A549 (cell line): ENCODE measurements around the gene TMEM42.

Experiments
- CEBPB ChIP-seq, 2 experiments: fragments of >200 bp in 1 of 2; sonication (Bioruptor Twin) in 1 of 2; formaldehyde crosslinking in 1 of 2; IDR thresholded peaks; 2 replicates each; pipeline ENCODE4 v1.6.1; 2012 to 2016
- CTCF ChIP-seq: fragments of >200 bp; sonication (Bioruptor Twin); formaldehyde crosslinking; IDR thresholded peaks from 3 replicates; pipeline ENCODE4 v1.5.1; 2016
- POLR2A ChIP-seq: IDR thresholded peaks from 2 replicates; pipeline ENCODE4 v1.6.1; 2012; ENCODE audit warnings: mild to moderate bottlenecking, low read length
- POLR2AphosphoS2 ChIP-seq: conservative IDR thresholded peaks from 2 replicates; pipeline ENCODE4 v1.6.1; 2012; ENCODE audit warnings: low read length, improper control_type of control experiment, inconsistent platforms
- RAD21 ChIP-seq, 2 experiments: fragments of >200 bp in 1 of 2; sonication (Bioruptor Twin) in 1 of 2; formaldehyde crosslinking in 1 of 2; IDR thresholded peaks in 1 of 2; conservative IDR thresholded peaks in 1 of 2; 2 replicates in 1 of 2; 3 replicates in 1 of 2; pipeline ENCODE4 v1.6.1; 2012 to 2018; ENCODE audit warnings: inconsistent platforms in 1 of 2

- TF ChIP-seq RAD21 (conservative IDR thresholded peaks at IDR 0.05 in 1 of 2, IDR thresholded peaks at IDR 0.05 in 1 of 2) = no peak
- no peak for TF ChIP-seq CTCF
- no peak for TF ChIP-seq POLR2A
- no peak for TF ChIP-seq CEBPB (IDR thresholded peaks at IDR 0.05)
- TF ChIP-seq POLR2AphosphoS2 = no peak
These were observed 28.5 kb downstream of the TMEM42 start for GRCh38 chr3:44890258-44890657.
